Upper lobe of left lung (tissue), 6 donors: Measurements from ENCODE around the gene RSRP1. TPM values are rescaled to one million over a fixed set of nuclear protein-coding genes. Genes with fewer than 3 reads are reported as not detected.
"Not testable (repeated sequence)": the region's sequence is repeated elsewhere in the genome, so short reads cannot be mapped to it uniquely, and the experiment has no call there.

ENCODE experiments used
- ATAC-seq, 2 donors: fragments of 200-7000 bp; cut with Tn5 transposase; one replicate each; pipeline ENCODE4 v1.9.1; 2022; ENCODE audit warnings: mild to moderate bottlenecking in 2 of 2, moderate library complexity in 2 of 2; ENCODE audit not compliant: low FRiP score in 2 of 2
- DNase-seq, 2 donors: peaks; one replicate each; pipeline ENCODE4 v3.0.0-alpha.2; 2019 to 2020
- H3K27ac ChIP-seq, 4 donors: fragments of 200-600 bp; sonication (generic); one replicate each; pipeline ENCODE4 v1.5.1; 2016 to 2019
- H3K27me3 ChIP-seq, 4 donors: fragments of 200-600 bp; sonication (generic); one replicate each; pipeline ENCODE4 v1.5.1; 2017 to 2019
- H3K36me3 ChIP-seq, 4 donors: fragments of 200-600 bp; sonication (generic); one replicate each; pipeline ENCODE4 v1.5.1; 2016 to 2019
- H3K4me1 ChIP-seq, 4 donors: fragments of 200-600 bp; sonication (generic); one replicate each; pipeline ENCODE4 v1.5.1; 2018 to 2019
- H3K4me3 ChIP-seq, 4 donors: fragments of 200-600 bp; sonication (generic); one replicate each; pipeline ENCODE4 v1.5.1; 2017 to 2019; ENCODE audit warnings: mild to moderate bottlenecking in 2 of 4, moderate library complexity in 1 of 4
- H3K9me3 ChIP-seq, 4 donors: fragments of 200-600 bp; sonication (generic); one replicate each; pipeline ENCODE4 v1.5.1; 2018 to 2019
- POLR2A ChIP-seq, 4 donors: fragments of 450-650 bp; IDR thresholded peaks; one replicate each; pipeline ENCODE4 v1.5.1; 2016 to 2017; ENCODE audit warnings: antibody characterized with exemption in 4 of 4, mild to moderate bottlenecking in 2 of 4
- POLR2AphosphoS5 ChIP-seq, 2 donors: sonication (generic); formaldehyde crosslinking; IDR thresholded peaks; one replicate each; pipeline ENCODE4 v1.5.1; 2017; ENCODE audit warnings: antibody characterized with exemption in 2 of 2
- WGBS, 2 donors: methylation state at CpG; one replicate each; pipeline ENCODE4 v1.1.5; 2017 to 2018; 5-methylcytosine and 5-hydroxymethylcytosine counted together
- total RNA-seq, 6 donors: library from RNA; depleted of rRNA in 4 of 6; stranded (reverse); fragments of >200 nt in 4 of 6; gene quantifications; one replicate each; pipeline versions ENCODE4 v1.1.0 to v1.2.1, GENCODE V29; 2016 to 2021
- donor health status: DM: no; HTN: no; CAD: no; lungs with moderate emphysema.
- donor health status: DM: no; HTN: yes; CAD: no; lungs with severe emphysema.

The RSRP1 gene
- total RNA-seq, 6 donors from 2014 or later: 62.0 to 563 (median 161) TPM

DNA sequence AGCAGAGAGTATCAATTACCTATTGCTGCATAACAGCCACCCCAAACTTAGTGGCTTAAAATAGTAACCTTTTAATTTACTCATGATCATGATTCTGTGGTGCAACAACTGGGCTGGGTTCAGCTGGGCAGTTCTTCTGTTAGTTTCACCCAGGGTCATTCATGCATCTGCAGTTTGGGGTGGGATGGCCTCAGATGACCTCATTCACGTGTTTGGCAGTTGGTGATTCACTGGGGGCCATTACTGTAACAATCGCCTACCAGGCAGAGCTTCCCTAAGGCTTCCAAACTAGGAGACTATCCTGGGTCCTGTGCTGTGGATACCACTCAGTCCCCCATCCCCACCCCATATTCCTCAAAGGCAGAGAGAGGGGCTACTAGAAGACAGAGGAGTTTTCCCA, 31.1 kb upstream of the RSRP1 start:
- ATAC-seq, H3K4me3 ChIP-seq, H3K27me3 ChIP-seq, H3K9me3 ChIP-seq, H3K4me1 ChIP-seq, H3K36me3 ChIP-seq, DNase-seq, H3K27ac ChIP-seq: not testable (repeated sequence)
- whole genome bisulfite sequencing, 2 donors: 62% methylated on average over 2 of the region's 2 CpGs; no CpG with 5 or more reads in 1 of the 2 donors

DNA sequence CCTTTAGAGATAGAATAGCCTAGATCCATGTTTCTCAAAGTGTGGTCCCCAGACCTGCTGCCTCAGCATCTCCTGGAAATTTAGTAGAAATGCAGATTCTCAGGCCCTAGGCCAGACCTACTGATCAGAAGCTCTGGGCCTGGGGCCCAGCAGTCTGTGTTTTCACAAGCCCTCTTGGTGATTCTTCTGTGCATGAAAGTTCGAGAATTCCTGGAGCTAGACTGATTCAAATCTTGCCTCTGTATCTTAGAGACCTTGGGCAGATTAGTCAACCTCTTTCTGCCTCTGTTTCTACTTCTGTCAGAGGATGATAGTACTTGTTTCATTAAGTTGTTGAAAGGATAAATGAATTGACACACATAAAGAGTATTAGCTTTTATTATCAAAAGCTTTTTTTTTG, 30.0 kb upstream of the RSRP1 start:
- 91% methylated on average over 1 of the region's 1 CpG; no CpG with 5 or more reads in 1 of the 2 donors for WGBS, 2 donors
- not testable (repeated sequence) for H3K27ac ChIP-seq, H3K4me3 ChIP-seq, ATAC-seq, DNase-seq, H3K4me1 ChIP-seq, H3K27me3 ChIP-seq, H3K9me3 ChIP-seq, H3K36me3 ChIP-seq

DNA sequence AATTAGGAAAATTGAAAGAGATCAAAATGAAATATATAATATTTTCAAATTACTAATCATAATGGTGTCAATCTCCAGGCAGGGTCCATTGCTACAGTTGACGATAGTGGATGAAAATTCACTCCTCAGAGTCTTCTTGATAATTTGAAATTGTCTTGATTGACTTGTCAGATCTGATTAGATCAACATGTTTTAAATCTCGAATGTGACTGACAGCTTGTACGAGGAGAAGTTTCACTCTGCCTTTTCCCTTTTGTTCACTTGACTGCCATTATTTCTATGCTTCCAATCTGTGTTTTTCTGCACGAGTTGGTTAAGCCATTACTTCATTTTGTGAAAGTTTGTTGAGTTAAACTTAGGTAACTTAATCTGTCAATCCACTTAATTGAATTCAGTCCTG, 28.4 kb upstream of the RSRP1 start:
- H3K4me1 ChIP-seq, ATAC-seq: not testable (repeated sequence)
- 78 to 82% methylated on average over 4 of the region's 4 CpGs for WGBS, 2 donors

DNA sequence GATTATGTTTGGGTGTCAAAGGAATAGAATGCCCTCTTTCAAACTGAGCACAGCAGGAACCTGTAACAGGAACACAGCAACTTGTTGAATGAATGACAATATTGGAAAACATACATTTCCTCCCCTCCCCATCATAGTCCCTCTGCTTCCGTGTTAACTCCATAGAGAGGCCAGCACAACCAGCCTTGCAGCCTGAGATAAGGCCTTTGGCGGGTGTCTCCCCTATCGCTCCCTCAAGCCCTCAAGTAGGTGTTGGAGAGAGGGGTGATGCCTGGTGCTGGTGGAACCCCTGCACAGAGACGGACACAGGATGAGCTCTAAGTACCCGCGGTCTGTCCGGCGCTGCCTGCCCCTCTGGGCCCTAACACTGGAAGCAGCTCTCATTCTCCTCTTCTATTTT, 25.0 kb upstream of the RSRP1 start, which contains the start of gene RHD:
TSS of gene RHD (plus strand) at position 272 of the 400 bp plus-strand sequence. CDS start at position 311, 39 bp downstream.
- not testable (repeated sequence) for DNase-seq, ATAC-seq
- whole genome bisulfite sequencing, 2 donors: 74 to 83% methylated on average over 6 to 8 of the region's 8 CpGs

More for the DNA sequence above, 28.4 kb upstream of the RSRP1 start:
- H3K27me3 ChIP-seq, H3K36me3 ChIP-seq, H3K27ac ChIP-seq, H3K9me3 ChIP-seq, DNase-seq, H3K4me3 ChIP-seq: not testable (repeated sequence)

DNA sequence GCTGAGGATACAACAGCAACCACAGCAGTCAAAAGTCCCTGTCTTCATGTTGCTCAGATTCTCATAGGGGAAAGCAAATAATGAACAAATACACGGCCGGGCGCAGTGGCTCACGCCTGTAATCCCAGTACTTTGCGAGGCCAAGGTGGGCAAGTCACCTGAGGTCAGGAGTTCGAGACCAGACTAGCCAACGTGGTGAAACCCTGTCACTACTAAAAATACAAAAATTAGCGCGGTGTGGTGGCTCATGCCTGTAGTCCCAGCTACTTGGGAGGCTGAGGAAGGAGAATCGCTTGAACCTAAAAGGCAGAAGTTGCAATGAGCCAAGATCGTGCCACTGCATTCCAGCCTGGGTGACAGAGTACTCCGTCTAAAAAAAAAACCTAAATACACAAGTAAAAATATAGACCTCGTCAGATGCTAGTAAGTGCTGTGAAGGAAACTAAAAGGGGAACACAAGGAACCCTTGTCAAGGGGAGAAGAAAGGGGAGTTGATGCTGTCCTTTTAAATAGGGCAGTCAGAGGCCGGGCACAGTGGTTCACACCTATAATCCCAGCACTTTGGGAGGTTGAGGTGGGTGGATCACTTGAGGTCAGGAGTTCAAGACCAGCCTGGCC, 21.0 kb upstream of the RSRP1 start:
- H3K4me1 ChIP-seq, DNase-seq, H3K27me3 ChIP-seq, H3K9me3 ChIP-seq, ATAC-seq, H3K36me3 ChIP-seq: not testable (repeated sequence)
- Histone ChIP-seq H3K27ac (peak overlapping the region; percentile 69 to 93 (median 88)), H3K4me3 (peak overlapping the region in 3 of 4 donors; percentile 53 to 62 (median 61))
- WGBS, 2 donors: 31 to 39% methylated on average over 14 of the region's 14 CpGs

More for the DNA sequence above, 25.0 kb upstream of the RSRP1 start, which contains the start of gene RHD:
- not testable (repeated sequence) for H3K4me3 ChIP-seq, H3K9me3 ChIP-seq, H3K27me3 ChIP-seq, H3K36me3 ChIP-seq, H3K27ac ChIP-seq, H3K4me1 ChIP-seq

DNA sequence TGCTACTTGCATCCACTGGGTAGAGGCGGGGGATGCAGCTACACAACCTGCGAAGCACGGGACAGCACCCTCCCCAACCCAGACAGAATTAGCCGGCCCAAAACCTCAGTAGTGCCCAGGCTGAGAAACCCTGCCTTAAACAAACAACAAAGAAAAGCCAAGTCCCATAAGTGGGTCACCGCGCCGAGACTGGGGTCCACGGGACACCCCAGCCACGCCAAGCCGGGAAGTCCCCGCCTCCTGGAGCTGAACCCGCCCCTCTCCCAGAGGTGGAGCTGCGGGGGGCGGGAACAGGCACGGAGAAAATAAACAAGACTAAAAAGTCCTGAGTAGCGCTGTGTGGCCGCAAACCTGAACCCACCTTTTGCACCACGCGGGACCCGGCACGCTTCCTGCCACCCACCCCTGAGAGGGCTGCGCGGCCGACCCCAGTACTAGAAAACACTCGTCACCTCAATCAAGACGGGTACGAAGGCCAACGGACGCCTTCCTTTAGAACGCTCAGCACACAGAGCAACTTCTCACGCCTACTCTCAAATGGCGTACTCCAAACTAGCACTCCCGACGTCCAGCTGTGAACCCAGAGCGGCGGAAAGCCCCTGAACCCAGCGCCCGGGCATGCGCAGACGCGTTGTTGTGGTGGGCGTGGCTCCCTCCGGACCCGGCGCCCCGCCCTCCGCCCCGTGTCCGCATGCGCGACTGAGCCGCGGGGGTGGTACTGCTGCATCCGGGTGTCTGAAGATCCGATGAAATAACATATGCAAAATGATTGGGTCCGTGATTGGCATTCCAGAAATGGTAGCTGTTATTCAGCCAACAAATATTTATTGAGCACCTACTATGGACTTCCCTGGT, 20.3 kb upstream of the RSRP1 start:
- 0% methylated on average over 9 to 13 of the region's 56 CpGs for WGBS, 2 donors
- TF ChIP-seq POLR2A (IDR thresholded peaks at IDR 0.05) (peak in 2 of 4 donors; percentile 65 to 66), POLR2AphosphoS5 (IDR thresholded peaks at IDR 0.05) (peak in 1 of 2 donors; percentile 71)
- H3K27me3 ChIP-seq, H3K4me1 ChIP-seq, H3K9me3 ChIP-seq, H3K36me3 ChIP-seq: not testable (repeated sequence)
- peak overlapping the region; percentile 69 to 93 (median 88) for H3K27ac ChIP-seq
- H3K4me3 ChIP-seq: peak overlapping the region; percentile 38 to 62 (median 57)
- peak; percentile 97 to 99 for ATAC-seq
- peak; percentile 87 to 96 for DNase-seq

DNA sequence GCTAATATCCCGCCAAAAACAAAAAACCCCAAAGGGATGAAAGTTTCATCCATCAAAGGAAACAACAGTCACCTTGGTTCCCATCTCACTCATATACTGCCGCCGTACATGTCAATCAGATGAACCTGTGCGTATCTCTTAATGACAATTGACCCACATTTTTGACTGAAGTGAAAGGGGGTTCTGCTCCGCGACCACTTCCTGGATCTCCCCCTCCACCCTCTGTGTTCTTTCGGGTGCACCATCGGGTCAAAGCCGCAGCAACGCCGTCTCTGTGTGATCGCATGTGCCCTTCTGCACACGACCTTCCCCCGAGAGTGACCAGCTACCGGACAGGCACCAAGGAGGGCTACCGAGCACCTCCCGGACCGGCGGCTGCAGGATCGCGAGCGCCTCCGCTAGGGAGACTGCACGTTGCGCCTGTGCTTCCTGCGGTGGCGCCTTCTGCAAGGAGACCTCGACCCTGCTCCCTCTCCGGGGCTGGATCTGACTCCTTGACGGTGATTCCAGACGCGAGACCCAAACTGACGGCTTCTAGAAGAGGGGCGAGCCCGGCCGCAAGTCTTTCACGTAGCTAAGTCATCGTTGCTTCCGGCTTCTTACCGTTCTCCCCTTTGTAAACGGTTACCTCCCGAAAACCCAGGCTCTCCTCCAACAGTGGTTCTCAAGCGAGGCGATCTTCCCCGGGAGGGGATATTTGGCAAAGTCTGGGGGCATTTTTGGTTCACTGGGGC, 19.5 kb upstream of the RSRP1 start:
- H3K4me1 ChIP-seq, H3K36me3 ChIP-seq, H3K9me3 ChIP-seq, H3K27me3 ChIP-seq: not testable (repeated sequence)
- ATAC-seq (peak; percentile 79 to 81), DNase-seq (peak; percentile 42 to 67)
- peak overlapping the region in 3 of 4 donors; percentile 53 to 62 (median 61) for H3K4me3 ChIP-seq
- peak overlapping the region in 3 of 4 donors; percentile 85 to 93 (median 91) for H3K27ac ChIP-seq
- 0 to 1% methylated on average over 9 to 12 of the region's 45 CpGs for WGBS, 2 donors

DNA sequence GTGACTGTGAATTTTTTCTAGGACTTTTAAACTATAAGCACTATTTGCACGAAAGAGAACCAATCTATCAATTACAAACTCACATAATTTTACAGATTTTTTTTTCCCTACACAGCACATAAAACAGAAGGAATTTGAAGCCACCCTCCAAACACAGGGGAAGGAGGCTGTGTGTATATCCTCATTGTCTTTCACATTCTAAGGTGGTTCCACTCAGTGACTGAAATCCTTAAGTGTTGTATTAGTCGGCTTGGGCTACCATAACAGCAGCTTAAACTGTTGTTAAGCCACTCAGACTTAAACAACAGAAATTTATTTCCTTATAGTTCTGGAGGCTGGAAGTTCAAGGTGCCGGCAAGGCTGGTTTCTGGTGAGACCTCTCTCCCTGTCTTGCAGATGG, 13.1 kb upstream of the RSRP1 start:
- H3K27ac ChIP-seq: peak overlapping the region in 1 of 4 donors; percentile 38
- peaks cover 0 to 10% (median 4%) of the 10 kb centered on the region in 4 donors for H3K4me1 ChIP-seq
- H3K9me3 ChIP-seq, ATAC-seq, H3K4me3 ChIP-seq, H3K27me3 ChIP-seq, H3K36me3 ChIP-seq, DNase-seq: not testable (repeated sequence)
- WGBS, 2 donors: 67 to 80% methylated on average over 3 of the region's 3 CpGs

DNA sequence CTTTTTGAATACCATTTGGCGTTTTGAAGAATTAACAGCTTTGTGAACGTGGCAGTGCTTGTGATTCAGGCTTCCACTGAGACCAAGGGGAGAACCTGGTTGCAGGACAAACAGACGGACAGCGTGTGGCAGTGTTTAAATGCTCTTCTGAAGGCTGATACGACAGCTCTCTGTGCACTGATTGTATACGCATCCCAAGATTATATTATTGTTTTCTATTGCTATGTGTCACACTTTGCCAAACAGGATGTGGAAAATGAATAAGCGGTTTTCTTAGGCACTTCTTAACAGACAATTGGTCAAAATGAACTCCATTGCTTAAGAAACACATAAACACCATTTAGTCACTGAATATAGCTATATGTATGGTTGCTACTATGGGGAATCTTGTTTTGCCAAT, 12.6 kb upstream of the RSRP1 start:
- WGBS, 2 donors: 20 to 34% methylated on average over 3 to 7 of the region's 7 CpGs
- Histone ChIP-seq H3K27ac (peak overlapping the region in 1 of 4 donors; percentile 38), H3K4me1 (peaks cover 0 to 10% (median 4%) of the 10 kb centered on the region in 4 donors)
- H3K9me3 ChIP-seq, DNase-seq, H3K36me3 ChIP-seq, ATAC-seq, H3K4me3 ChIP-seq, H3K27me3 ChIP-seq: not testable (repeated sequence)
